HG02870 (cell line): ENCODE results near the gene ZFP36L1.

Experiments used
- ATAC-seq: cut with Tn5 transposase; IDR thresholded peaks from one replicate; pipeline ENCODE4 v1.9.1; 2021; ENCODE audit warnings: mild to moderate bottlenecking, moderate library complexity; ENCODE audit not compliant: unreplicated experiment

The ZFP36L1 gene

GRCh38 chr14:68796418-68797101 is 3.7 kb upstream of the ZFP36L1 start:
- ATAC-seq = no peak

- ATAC-seq = peak; percentile 49
Measured at GRCh38 chr14:68795597-68796417, 2.9 kb upstream of the ZFP36L1 start.

GRCh38 chr14:68794851-68795596 is 2.2 kb upstream of the ZFP36L1 start:
- ATAC-seq = no peak

GRCh38 chr14:68794130-68794850 is 1.4 kb upstream of the ZFP36L1 start:
- ATAC-seq = no peak

DNA sequence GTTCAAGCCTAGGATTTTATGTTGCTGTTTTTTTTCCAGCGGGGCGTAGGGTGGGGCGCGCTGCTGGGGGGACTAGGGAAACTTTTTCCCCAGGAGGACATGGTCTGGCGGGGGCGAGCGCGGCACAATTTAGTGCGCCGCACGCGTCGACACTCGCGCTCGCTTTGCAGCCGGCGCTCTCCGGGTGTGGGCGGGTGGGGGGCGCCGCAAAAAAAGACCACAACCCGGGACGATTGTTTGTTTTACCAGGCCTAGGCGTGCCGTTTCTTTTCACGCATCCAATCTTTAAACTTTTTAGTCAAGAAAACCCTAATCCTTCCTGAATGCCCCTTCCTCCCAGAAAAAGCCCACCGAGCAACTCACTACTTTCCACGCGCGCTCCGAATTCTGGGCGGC is 865 bp upstream of the ZFP36L1 start:
- ATAC-seq = no peak

DNA sequence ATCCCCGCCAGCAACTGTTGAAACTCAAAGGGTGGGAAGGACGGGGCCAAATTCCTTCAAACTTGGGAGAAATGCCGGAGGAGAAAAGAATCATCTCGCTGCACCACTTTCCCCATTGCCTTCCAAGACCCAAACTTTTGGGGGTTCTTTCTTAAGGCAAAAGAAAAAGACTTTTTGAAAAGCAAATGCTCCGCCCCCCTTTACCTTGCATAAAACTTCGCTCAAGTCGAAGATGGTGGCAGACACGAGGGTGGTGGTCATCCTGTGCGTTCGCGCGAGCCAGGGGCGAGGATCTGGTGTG is 239 bp downstream of the ZFP36L1 start:
- ATAC-seq = no peak

GRCh38 chr14:68791902-68792677 is 777 bp downstream of the ZFP36L1 start:
- ATAC-seq = no peak

DNA sequence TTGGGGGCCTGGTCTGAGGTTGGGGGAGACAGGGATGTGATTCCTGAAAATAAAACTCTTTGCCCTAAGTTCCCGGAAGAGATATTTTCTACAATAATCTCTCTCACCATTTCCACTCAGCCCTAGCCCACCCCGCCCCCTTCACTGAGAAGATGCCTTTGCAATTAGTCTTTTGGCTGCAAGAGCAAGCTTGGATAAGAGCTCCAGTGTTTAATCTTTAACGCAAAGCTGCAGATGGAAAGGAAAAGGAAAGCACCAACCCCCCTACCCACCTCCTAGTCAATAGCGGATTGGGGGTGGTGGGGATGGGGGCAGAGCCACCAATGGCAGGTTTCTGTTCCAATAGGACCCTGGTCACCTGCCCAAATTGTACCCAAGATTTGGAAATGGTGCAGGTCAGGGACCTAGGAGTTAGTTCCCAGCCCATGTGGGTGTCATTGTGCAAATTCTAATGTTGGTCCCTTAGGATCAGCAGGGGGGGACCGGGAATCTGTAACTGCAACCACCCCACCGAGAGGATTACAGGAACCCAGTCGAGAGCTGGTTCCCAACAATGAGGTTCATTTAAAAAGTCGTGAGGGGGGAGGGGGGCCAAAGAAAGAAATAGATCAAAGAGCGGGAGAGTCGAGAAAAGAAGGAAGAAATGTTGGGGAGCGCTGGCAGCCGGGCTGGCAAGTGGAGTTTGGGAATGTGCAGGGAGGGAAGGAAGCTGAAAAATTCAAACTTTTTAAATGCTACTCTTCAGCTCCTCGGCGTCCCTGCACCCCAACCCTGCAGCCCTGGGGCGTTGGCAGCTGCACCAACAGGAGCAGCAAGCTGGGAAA is 1.6 kb downstream of the ZFP36L1 start:
- ATAC-seq = no peak

- ATAC-seq = no peak
Measured at GRCh38 chr14:68790644-68791077, 2.2 kb downstream of the ZFP36L1 start.

DNA sequence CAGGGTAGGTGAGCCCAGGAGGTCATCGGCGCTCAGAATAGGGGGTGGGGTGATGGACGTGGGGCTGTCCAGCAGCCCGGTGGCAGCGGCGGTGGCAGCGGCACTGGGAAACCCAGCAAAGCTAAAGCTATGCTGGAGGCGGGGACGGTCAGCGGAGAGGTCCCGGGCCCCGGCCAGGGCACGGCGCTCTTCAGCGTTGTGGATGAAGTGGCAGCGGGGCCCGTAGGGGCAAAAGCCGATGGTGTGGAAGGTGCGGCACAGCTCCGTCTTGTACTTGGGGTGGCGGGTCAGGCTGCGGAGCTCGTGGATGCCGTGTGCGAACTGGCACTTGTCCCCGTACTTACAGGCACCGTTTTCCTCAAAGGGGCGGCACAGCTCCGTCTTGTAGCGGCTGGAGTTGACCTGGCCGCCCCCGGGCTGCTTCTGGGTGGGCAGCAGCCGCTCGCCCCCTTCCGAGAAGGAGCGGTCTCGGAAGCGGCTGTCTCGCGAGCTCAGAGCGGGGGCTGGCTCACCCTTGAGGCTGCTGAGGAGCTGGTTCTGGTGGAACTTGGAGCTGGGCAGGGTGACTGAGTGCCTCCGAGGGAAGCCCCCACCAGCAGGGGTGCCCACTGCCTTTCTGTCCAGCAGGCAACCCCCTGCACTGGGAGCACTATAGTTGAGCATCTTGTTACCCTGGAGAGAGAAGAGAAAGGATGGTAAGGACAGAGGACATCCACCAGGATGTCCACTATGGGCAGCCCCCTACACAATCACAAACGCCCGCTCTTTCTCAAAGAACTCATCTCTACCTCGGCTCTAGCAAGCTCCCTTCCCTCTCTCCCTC is 2.8 kb downstream of the ZFP36L1 start:
- no peak for ATAC-seq

- ATAC-seq = no peak
Measured at GRCh38 chr14:68788996-68789820, 3.7 kb downstream of the ZFP36L1 start.

DNA sequence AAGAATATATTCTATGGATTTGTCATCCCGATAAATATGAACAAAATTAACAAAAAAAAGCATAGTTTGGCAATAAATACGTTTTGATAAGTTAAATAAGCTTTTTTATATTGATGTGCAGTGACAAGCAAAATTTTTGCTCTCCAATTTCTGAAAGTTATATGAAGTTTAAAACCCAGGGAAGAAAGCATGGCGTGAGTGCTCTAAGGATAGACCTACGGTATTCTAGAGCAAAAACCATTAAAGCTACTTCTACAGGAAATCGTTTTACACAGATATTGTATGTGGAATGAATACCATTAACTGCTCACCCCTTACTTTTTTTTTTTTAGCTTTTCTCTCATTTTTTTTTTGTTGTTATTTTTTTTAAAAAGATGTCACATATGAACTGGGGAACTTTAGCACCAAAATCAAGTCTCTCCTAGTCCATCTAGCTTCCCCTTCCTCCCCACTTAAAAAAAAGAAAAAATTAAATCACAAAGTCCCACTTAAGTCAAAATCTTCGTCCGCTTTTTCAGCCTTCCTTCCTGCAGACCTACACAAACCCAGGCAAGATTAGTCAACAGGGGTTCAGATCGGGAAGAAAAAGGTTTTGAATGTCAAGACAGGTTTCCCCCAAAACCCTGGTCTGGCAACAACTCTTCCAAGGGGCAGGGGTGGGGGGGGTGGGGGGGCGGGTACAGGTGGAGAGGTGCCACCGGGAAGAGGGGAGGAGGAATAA is 4.4 kb downstream of the ZFP36L1 start:
- ATAC-seq = no peak

- no peak for ATAC-seq
Measured at GRCh38 chr14:68787092-68787992, 5.5 kb downstream of the ZFP36L1 start.

DNA sequence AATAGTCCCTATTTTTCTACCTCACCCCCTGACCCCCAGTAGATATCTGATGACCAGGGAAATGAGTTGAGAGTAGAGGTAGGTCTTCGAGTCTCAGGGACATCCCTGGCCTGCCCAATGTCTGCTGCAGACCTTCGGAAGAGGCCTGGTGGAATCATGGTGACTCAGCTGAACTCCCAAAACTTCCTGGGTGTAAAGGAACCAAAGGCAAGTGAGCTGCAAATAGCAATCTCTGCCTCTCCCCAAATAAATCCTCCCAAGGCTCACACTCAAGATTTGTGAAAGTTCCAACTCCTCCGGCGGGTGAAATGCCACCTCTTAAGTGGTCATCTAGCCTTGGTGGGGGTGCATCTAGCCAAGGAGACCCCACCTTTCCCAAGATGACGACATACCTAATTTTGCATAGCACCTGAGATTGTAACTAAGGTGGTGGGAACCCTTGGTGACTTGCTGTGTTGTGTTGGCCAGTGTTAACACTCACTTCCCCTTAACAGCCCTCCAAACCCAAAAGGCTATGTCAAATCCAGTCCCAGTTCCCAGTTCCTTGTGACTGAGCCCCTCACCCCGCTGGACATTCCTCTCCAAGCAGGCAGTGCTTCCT is 6.3 kb downstream of the ZFP36L1 start:
- no peak for ATAC-seq

DNA sequence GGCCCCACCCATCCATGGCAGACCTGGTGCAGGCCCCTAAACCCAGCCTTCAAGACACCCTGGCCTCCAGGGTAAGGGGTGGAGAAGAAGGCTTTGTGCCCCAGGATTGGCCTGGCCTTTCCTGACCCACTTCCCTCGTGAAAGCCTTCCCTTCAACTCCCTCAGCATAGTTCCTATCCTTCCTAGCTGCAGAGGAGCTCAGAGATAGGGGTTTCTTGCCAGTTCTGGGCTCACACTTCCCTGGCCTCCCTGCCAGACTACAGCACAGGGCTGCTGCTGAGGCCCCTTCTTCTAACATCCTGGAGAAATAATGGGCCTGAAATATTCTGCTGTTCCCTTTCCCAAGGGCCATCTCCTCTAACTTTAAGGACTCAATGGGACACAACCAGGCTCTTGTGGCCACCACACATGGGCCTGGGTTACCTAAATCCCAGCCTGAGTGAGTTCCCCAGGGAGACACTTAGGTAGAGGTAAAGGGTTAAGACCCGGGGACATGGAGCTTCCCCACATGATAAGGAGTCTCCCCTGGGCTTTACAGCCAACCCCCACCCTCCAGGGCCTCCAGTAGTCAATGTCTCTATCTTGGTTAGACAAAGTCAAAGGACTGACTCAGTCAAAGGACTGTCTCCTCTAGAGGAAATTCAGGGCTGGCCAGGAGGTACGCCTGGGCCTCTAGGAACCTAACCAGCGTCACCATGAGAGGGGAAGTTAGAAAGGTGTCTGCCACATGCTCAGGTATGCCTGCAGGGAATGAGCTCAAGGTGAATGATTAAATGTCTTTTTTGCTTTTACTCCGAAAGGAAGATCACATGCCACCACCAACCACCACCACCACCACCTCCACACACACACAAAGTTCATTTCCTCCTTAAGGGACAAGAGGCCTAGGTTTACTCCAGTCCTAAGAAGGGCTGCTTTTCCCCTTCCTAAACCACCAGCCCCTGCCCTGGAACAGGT is 7.1 kb downstream of the ZFP36L1 start:
- no peak for ATAC-seq
